Epithelial cell of proximal tubule (primary cell): Measurements from ENCODE around the gene PIWIL4. TPM values are rescaled to one million over a fixed set of nuclear protein-coding genes. Genes with fewer than 3 reads are reported as not detected.
"Not testable (repeated sequence)": the region's sequence is repeated elsewhere in the genome, so short reads cannot be mapped to it uniquely, and the experiment has no call there.

Source experiments
- DNase-seq: peaks from one replicate; pipeline ENCODE4 v3.0.0-alpha.2; 2011; ENCODE audit warnings: low read depth
- H3K4me3 ChIP-seq: 2 replicates; pipeline ENCODE4 v1.5.1; 2011; ENCODE audit warnings: low read depth, mild to moderate bottlenecking, low read length
- CTCF ChIP-seq: conservative IDR thresholded peaks from 2 replicates; pipeline ENCODE4 v1.5.1; 2012; ENCODE audit warnings: low read depth, mild to moderate bottlenecking, low read length
- total RNA-seq: library from RNA; depleted of rRNA; stranded (reverse); fragments of >200 nt; gene quantifications from 2 replicates; pipeline ENCODE4 v1.2.3, GENCODE V29; 2015

Gene PIWIL4
- total RNA-seq, 1 donor from 2014 or later = 1.2 TPM

DNA sequence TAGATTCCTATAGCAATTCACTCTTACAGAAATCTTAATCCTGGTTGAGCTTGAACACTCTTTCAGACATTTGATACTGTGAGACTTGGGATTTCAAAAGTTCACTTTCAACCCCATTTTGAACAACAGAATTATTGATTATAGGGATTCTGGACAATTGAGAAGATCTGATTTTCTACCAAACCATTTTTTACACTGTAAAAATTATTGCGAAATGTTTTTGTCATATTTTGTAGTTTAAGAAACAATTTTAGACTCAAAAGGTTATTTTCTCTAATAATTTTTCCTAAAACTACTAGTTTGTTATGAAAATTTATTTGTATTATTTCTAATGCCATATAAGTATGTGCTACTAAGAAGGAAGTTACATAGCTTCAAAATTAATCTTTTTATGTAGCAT, 36.4 kb downstream of the PIWIL4 start:
- no peak for DNase-seq
- no peak for TF ChIP-seq CTCF
- no peak overlapping the region for H3K4me3 ChIP-seq

DNA sequence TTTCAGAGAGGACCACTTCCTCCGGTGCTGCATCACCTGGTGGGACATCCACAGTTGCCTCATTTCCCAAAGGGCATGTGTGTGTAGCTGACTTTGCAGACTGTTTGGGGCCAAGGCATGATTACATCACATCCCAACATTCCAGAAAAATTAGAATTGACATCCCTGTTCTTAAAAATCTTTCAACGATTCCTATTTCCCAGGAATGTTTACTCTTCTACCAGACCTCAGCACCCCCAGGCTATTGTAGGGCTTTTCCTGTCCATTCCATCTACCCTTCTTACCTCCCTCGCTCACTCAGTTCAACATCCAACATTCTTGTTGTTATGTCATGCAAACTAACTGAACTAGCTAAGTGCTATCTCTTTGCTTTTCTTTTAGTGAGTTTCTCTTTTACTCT, 37.3 kb downstream of the PIWIL4 start:
- no peak for DNase-seq
- no peak overlapping the region for H3K4me3 ChIP-seq
- TF ChIP-seq CTCF = no peak

DNA sequence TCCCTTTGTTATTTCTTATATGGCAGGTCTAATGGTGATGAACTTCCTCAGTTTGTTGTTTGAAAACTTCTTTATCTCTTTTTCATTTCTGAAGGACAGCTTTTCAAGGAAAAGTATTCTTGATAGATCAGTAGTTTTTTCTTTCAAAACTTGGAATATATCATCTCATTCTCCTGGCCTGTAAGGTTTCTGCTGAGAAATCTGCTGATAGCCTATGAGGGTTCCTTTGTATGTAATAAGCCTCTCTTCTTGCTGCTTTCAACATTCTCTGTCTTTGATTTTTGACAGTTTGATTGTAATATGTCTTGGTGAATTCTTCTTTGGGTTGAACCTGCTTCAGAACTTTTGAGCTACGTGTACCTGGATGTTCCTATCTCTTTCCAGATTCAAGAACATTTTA, 46.0 kb downstream of the PIWIL4 start:
- no peak overlapping the region for H3K4me3 ChIP-seq
- no peak for TF ChIP-seq CTCF
- no peak for DNase-seq

DNA sequence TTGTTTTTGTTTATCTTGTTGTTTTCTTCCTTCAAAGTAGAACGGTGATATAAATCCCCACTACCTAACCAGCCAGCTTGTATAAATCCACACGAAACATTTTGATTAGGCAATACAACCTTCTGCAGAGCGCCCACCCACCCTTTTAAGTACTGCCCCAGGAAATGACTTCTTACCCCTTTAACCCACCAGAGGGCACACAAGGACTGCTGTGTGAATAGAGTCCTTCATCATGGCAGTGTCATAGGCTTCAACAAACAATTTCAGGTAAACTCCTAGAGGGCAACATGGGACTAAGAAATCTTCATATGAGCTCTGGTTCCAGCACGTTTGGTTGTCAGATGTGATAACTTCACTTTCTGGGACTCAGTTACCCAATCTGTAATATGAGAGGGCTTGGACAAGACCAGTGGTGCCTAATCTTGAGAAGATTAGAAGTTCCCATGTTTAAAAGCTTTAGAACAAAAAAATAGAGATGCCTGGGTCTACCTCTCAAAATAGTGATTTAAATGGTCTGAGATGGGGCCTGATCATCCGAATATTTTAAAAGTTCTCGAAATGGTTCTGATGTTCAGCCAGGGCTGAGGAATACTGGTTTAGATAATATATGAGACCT, 56.1 kb downstream of the PIWIL4 start:
- TF ChIP-seq CTCF = peak; percentile 87
- DNase-seq = no peak
- H3K4me3 ChIP-seq = no peak overlapping the region

GRCh38 chr11:94625422-94625821, 58.3 kb downstream of the PIWIL4 start:
- DNase-seq, H3K4me3 ChIP-seq: not testable (repeated sequence)

- H3K4me3 ChIP-seq, DNase-seq: not testable (repeated sequence)
Observed at GRCh38 chr11:94627003-94627560, 59.9 kb downstream of the PIWIL4 start.

DNA sequence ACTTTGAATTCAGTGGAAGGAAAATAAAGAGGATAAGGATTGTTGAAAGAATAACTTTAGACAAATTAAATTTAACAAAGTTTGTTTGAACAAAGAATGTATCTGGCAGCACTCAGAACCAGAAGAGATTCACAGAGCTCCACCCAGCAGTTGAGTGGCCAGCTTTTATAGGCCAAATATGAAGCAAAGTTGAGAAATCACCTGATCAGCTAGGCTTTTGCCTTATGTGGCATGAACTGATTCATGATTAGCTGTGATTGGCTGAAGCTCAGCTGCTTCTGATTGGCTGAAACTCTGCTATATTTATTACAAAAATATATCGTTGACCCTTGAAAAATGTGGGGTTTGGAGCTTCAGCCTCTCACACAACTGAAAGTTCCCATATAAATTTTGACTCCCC, 62.6 kb downstream of the PIWIL4 start:
- H3K4me3 ChIP-seq = no peak overlapping the region
- TF ChIP-seq CTCF = no peak
- DNase-seq = no peak

GRCh38 chr11:94630221-94630620, 63.1 kb downstream of the PIWIL4 start:
- H3K4me3 ChIP-seq = no peak overlapping the region
- TF ChIP-seq CTCF = no peak
- no peak for DNase-seq
